Measurements from ENCODE around the gene USF2. TPM values are rescaled to one million over a fixed set of nuclear protein-coding genes. Genes with fewer than 3 reads are reported as not detected.
"Not testable (repeated sequence)": the region's sequence is repeated elsewhere in the genome, so short reads cannot be mapped to it uniquely, and the experiment has no call there.

Gene USF2
- total RNA-seq, 2 donors from 2014 or later, result 85.9 to 96.2 TPM

DNA sequence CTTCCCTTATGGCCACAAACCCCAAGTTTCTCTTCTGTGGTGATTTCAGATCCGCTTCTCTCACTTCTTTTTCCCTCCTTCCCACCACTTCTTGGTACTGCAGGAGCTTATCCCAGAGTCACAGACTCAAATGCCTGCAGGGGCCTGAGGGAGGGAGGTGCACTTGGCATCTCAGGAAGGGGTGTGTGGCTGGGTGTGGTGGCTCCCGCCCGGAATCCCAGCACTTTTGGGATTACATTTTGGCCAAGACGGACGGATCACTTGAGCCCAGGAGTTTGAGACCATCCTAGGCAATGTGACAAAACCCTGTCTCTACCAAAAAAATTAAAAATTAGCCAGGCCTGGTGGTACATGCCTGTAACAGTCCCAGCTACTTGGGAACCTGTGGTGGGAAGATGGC lies 5.6 kb downstream of the USF2 start:
- intact Hi-C loops (cut with DNase I, micrococcal nuclease), result loop anchor here in 1 of 2 donors (10.0 kb wide), 1 partner anchor 130 kb away; the partner anchor contains the start of gene FXYD7
- DNase-seq, result no peak
- no peak for ATAC-seq

DNA sequence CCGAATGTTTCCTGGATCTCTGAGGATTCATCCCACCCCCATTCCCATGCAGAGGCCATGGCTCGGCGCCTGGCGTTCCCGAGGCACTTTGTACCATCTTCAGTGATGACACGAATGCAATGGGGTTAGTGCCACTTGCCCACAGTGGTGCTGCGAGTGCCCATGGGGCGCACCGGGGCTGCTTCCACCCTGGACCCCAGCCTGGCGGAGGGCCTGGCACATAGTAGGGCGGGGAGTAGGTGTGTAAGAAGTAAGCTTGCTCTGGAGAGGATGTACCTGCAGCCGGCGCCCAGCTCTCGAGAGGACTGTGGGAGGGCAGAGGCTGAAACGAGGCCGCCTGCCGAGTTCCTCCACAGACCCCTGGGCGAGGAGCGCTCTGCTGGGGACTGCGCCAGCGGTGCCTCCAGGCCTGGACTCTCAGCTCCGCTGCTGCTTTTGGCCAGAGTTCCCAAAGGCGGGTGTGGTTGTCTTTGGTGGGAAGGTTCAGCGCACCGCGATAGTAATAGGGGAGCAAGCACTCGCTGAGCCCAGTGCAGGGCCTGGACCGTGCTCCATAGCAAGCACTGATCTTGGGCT lies 8.0 kb downstream of the USF2 start:
- intact Hi-C loops (cut with DNase I, micrococcal nuclease), result loop anchor here in 1 of 2 donors (10.0 kb wide), 1 partner anchor 132 kb away; the partner anchor contains the start of gene FXYD7
- DNase-seq, result no peak
- no peak for ATAC-seq

DNA sequence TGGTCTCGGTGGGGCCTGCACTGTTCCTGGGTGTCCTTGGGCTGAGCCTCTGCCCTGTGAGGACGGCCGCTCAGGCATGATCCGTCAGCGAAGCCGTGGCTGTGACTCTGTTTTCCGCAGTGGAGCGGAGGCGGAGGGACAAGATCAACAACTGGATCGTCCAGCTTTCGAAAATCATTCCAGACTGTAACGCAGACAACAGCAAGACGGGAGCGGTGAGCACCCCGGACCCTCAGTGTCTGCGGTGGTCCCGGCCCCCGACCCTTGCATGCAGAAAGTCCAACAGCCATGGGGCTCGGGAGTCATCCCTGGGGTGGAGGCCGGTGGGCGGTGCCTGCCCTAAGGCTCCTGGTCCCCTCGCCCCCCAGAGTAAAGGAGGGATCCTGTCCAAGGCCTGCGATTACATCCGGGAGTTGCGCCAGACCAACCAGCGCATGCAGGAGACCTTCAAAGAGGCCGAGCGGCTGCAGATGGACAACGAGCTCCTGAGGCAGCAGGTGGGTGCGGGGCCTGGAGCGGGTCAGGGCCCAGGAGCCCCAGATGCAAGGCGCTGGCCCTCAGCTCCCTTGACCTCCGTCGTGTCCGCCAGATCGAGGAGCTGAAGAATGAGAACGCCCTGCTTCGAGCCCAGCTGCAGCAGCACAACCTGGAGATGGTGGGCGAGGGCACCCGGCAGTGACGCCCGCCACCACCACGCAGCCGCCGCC lies 10.0 kb downstream of the USF2 start:
- no peak for DNase-seq
- peak; percentile 3 for ATAC-seq
- intact Hi-C loops (cut with DNase I, micrococcal nuclease), result loop anchor here in 1 of 2 donors (10.0 kb wide), 1 partner anchor 134 kb away; the partner anchor contains the start of gene FXYD7

- no peak for ATAC-seq
- intact Hi-C loops (cut with DNase I, micrococcal nuclease), result loop anchor here in 1 of 2 donors (10.0 kb wide), 1 partner anchor 135 kb away; the partner anchor contains the start of gene FXYD7
- DNase-seq, result no peak
Observed at GRCh38 chr19:35279374-35279773, 10.6 kb downstream of the USF2 start.

DNA sequence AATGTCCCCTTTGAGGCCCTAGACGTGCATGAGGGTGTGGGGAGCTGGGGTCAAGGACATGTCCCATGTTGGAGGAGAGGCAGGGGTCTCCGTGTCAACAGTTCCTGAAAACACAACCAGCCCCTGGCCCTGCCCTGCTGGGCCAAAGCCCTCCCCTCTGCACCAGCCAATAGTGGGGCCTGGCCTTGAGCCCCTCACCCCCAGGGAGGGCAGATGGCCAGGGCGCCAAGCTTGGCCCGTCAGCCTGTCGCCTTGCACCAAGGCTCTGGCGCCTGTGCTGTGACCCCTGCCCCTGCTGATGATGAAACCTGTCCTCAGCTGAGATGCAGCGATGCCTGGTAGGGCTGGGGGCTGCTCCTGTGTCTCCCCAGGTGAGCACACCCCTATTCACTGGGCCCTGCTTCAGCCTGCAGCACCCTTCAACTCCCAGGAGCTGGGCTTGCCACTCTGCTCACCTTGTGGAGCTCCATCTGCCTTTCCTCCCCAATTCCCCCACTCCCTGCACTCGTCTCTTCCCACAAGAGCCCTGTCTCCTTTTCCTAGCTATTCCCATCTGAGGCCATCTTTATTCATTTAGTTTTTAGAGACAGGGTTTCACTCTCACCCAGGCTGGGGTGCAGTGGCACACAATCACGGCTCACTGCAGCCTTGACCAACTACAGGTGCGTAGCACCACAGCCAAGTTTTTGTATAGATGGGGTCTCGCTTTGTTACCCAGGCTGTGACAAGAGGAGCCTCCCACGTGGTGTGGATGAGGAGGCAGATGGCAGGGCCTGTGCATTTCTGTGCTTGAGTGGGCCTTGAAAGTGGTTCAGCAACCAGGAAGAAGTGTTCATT lies 11.4 kb downstream of the USF2 start:
- intact Hi-C loops (cut with DNase I, micrococcal nuclease), result loop anchor here in 1 of 2 donors (10.0 kb wide), 1 partner anchor 135 kb away; the partner anchor contains the start of gene FXYD7
- ATAC-seq, result peak; percentile 11
- no peak for DNase-seq

DNA sequence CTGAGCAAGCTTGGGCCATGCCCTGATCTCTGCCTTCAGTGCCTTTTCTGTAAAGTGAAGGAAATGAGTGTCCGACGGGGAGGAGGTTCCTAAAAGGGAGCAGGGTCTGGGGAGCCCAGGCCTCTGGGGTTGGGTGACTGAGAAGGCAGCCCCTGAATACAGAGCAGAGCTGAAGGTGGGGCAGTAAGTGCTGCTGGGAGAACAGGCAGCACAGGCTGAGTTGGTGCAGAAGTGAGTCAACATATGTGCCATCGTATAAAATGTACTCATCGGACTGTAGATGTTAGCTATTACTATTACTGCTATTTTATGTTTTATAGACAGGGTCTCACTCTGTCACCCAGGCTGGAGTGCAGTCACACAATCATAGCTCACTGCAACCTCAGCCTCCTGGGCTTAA lies 12.5 kb downstream of the USF2 start:
- ATAC-seq (no peak), DNase-seq (no peak)
- intact Hi-C loops (cut with DNase I, micrococcal nuclease), result no loop called here

DNA sequence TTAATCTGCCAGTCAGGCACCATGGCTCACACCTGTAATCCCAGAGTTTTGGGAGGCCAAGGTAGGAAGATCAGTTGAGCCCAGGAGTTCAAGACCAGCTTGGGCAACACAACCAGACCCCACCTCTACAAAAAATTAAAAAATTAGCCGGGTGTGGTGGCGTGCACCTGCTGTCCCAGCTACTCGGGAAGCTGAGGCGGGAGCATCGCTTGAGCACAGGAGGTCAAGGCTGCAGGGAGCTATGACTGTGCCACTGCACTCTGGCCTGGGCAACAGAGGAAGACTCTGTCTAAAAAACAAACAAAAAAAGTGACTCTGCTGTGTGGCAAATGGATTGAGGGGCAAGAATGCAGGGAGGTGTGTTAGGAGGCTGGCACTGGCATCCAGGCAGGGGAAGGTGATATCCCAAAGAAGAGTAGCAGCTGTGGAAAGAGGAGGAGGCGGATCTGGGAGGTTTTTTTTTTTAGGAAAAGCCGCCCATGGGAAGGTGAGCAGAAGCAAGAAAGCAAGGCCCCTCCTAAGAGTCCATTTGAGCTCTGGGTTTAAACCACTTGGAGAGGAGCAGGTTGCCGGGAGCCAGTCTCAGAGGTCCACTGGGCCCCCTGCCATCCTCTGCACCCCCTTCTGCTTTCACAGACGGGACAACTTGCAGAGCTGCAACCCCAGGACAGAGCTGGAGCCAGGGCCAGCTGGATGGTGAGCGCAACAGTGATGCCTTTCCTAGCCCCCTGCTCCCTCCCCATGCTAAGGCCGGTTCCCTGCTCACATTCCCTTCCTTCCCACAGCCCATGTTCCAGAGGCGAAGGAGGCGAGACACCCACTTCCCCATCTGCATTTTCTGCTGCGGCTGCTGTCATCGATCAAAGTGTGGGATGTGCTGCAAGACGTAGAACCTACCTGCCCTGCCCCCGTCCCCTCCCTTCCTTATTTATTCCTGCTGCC lies 15.7 kb downstream of the USF2 start:
- DNase-seq, result no peak
- intact Hi-C loops (cut with DNase I, micrococcal nuclease), result no loop called here
- no peak for ATAC-seq

GRCh38 chr19:35285095-35285449 lies 16.3 kb downstream of the USF2 start:
- ATAC-seq (no peak), DNase-seq (no peak)
- intact Hi-C loops (cut with DNase I, micrococcal nuclease), result no loop called here

DNA sequence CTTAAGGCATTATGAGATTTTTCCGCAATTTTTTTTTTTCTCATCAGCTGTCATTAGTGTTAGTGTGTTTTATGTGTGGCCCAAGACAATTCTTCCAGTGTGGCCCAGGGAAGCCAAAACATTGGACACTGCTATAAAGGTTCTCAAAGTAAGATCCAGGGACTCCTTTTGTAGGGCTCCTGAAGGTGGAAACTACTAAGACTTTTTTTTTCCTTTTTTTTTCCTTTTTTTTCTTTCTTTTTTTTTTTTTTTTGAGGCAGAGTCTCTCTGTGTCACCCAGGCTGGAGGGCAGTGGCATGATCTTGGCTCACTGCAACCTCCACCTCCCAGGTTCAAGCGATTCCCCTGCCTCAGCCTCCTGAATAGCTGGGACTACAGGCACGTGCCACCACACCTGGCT lies 16.7 kb downstream of the USF2 start:
- ATAC-seq; intact Hi-C loops (cut with DNase I, micrococcal nuclease); DNase-seq: not testable (repeated sequence)

DNA sequence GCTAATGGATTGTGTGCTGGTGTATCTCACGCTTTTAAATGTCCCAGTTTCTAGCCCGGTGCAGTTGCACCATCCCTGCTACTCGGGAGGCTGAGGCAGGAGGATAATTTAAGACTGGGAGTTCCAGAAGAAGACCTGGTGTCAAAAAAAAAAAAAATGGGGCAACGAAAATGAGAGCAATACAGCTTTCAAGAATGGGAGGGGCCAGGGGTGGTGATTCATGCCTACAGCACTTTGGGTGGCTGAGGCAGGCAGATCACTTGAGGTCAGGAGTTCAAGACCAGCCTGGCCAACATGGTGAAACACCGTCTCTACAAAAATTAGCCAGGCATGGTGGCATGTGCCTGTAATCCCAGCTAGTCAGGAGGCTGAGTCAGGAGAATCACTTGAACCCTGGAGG lies 17.3 kb downstream of the USF2 start:
- ATAC-seq, result not testable (repeated sequence)

DNA sequence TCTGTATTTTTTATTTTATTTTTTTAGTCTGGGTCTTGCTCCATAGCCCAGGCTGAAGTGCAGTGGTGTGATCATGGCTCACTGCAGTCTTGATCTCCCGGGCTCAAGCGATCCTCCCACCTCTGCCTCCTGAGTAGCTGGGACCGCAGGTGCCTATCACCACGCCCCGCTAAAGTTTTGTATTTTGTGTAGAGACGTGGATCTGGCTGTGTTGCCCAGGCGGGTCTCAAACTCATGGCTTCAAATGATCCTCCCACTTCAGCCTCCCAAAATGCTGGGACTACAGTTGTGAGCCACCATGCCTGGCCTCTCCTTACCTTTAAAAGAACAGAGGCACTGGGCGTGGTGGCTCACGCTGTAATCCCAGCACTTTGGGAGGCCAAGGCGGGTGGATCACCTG lies 19.0 kb downstream of the USF2 start:
- intact Hi-C loops (cut with DNase I, micrococcal nuclease), result no loop called here
- ATAC-seq, result no peak
- no peak for DNase-seq

More for the DNA sequence above, 17.3 kb downstream of the USF2 start:
- DNase-seq; intact Hi-C loops (cut with DNase I, micrococcal nuclease): not testable (repeated sequence)

- no peak for DNase-seq
- intact Hi-C loops (cut with DNase I, micrococcal nuclease), result no loop called here
- no peak for ATAC-seq
Observed at GRCh38 chr19:35288331-35288730, 19.6 kb downstream of the USF2 start.

GRCh38 chr19:35288906-35289305 lies 20.1 kb downstream of the USF2 start:
- intact Hi-C loops (cut with DNase I, micrococcal nuclease), result no loop called here
- DNase-seq (no peak), ATAC-seq (no peak)

- intact Hi-C loops (cut with DNase I, micrococcal nuclease), result no loop called here
- ATAC-seq, result no peak
- no peak for DNase-seq
Observed at GRCh38 chr19:35290381-35291127, 21.8 kb downstream of the USF2 start.

DNA sequence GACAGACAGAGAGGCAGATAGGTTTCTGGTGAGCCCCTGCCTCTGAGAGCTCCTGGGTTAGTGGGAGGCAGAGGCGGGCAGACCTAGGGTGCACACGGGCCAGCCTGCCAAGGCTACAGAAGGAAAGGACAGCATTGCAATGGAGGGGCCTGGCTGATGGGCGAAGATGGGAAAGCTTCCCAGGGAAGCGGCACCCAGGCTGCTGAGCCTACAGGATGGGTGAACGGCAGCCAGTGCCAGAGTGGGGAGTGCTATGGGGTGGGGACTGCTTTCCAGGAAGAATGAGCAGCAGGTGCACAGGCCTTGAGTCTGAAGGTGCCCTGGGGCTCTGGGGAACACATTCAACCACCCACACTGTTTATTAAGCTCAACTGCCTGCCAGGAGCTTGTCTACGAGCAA lies 22.5 kb downstream of the USF2 start:
- no peak for DNase-seq
- intact Hi-C loops (cut with DNase I, micrococcal nuclease), result no loop called here
- no peak for ATAC-seq

DNA sequence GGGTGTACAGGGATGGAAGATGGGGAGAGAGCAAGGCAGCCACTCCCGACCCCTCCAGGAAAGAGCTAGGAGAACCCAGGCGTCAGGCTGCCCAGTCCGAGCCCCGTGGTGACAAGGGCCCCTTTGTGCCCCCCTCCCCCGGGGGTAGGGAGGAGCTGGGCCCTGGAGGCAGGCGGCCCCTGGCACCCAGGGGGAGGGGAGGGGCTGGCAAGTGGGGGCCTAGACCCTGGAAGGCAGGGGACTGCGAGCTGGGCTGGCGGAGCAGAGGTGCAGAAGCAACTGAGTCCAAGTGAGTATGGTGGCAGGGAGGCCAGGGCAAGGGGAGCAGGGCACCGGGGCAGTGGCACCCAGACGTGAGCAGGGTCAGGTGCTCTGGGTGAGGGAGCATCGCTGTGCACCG lies 23.2 kb downstream of the USF2 start, which contains the start of gene MAG:
Gene MAG (plus strand): TSS at position 246 of the 400 bp plus-strand sequence. CDS start 3,248 bp downstream, outside the sequence.
- DNase-seq, result no peak
- intact Hi-C loops (cut with DNase I, micrococcal nuclease), result no loop called here
- no peak for ATAC-seq

DNA sequence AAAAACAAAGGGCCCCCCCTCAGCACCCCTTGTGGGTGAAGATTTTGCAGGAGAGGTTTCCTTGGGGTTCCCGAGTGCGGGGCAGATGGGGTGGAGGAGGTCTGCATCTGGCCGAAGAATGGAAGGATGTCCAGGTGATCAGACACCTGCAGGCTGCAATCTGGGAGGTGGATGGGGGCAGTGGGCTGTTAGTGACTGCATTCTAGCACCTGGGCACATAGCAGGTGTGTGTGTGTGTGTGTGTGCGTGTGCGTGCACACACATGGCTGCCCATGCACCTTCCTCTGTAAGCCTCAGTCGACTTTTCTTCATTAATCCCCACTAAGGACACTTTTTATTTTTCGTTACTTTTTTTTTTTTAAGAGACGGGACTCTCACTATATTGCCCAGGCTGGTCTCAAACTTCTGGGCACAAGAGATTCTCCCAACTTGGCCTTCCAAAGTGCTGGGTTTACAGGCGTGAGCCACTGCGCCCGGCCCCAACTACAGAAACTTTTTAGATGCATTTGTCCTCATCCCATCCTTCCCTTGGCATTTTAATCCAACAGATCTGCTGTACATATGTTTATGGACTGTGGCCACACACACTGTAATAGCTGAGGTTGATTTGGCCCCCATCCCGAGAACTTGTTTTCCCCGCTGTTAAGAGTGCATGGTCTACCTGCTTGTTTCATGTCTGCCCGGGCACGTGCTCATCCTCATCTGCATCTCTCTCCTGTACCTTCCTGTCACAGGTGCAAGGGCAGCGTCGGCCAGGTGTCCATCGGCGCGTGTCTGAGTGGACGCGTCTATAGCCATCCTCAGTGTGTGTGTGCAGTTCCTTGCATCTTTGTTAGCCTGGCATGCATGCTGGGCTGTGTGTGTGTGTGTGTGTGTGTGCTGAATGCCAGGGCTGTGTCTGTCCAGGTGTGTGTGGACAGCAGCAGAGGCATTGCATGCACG lies 23.9 kb downstream of the USF2 start:
- DNase-seq (no peak), ATAC-seq (no peak)
- intact Hi-C loops (cut with DNase I, micrococcal nuclease), result no loop called here
